A673 (cell line): Measurements from ENCODE around the gene ATP6V1A. TPM values are rescaled to one million over a fixed set of nuclear protein-coding genes. Genes with fewer than 3 reads are reported as not detected.
A peak's percentile ranks its signal among the peaks of the same experiment; 100 is the strongest.

Source experiments
- BruUV-seq: library from RNA; stranded (reverse); fragments of 400-500 nt; replicated peaks from 2 replicates; lab custom pipeline; 2021; lab: Mats Ljungman, UMichigan
- CTCF ChIA-PET: fragments of 300-600 bp; sonication (Branson Sonifier 250); formaldehyde crosslinking; loops from one replicate; lab custom pipeline; 2022; ENCODE audit warnings: antibody characterized with exemption; lab: Charles Lee
- POLR2A ChIA-PET: fragments of 300-600 bp; sonication (Branson Sonifier 250); formaldehyde crosslinking; loops from one replicate; lab custom pipeline; 2022; ENCODE audit warnings: antibody characterized with exemption; ENCODE audit not compliant: low non-redundant PET; lab: Charles Lee
- DNase-seq: peaks from one replicate; pipeline ENCODE4 v3.0.0-alpha.2; 2015; ENCODE audit warnings: low spot score
- H3K27ac ChIP-seq: fragments of 200-600 bp; sonication (generic); 2 replicates; pipeline ENCODE4 v1.5.1; 2016; ENCODE audit warnings: mixed run types, low read depth, mild to moderate bottlenecking, mixed read lengths, antibody characterized with exemption, low read length; ENCODE audit not compliant: poor library complexity, severe bottlenecking
- H3K27me3 ChIP-seq: fragments of 200-600 bp; sonication (generic); replicated peaks from 2 replicates; pipeline ENCODE4 v1.6.1; 2017; ENCODE audit warnings: mixed run types, low read depth, mild to moderate bottlenecking, mixed read lengths, antibody characterized with exemption, low read length; ENCODE audit not compliant: insufficient read depth, poor library complexity
- H3K36me3 ChIP-seq: fragments of 200-600 bp; sonication (generic); 2 replicates; pipeline ENCODE4 v1.6.1; 2016; ENCODE audit warnings: mixed run types, mild to moderate bottlenecking, mixed read lengths, antibody characterized with exemption, low read length; ENCODE audit not compliant: insufficient read depth, poor library complexity, severe bottlenecking
- H3K4me1 ChIP-seq: fragments of 200-600 bp; sonication (generic); 2 replicates; pipeline ENCODE4 v1.6.1; 2017; ENCODE audit warnings: mixed run types, mild to moderate bottlenecking, mixed read lengths, antibody characterized with exemption, low read length; ENCODE audit not compliant: insufficient read depth, poor library complexity, severe bottlenecking
- H3K4me3 ChIP-seq: fragments of 200-600 bp; sonication (generic); 2 replicates; pipeline ENCODE4 v1.5.1; 2016; ENCODE audit warnings: low read depth, mixed run types, mild to moderate bottlenecking, mixed read lengths, low read length; ENCODE audit not compliant: poor library complexity, severe bottlenecking
- H3K9me3 ChIP-seq: fragments of 200-600 bp; sonication (generic); 2 replicates; pipeline ENCODE4 v1.6.1; 2016; ENCODE audit warnings: mixed run types, low read depth, mild to moderate bottlenecking, mixed read lengths, antibody characterized with exemption, low read length; ENCODE audit not compliant: poor library complexity, severe bottlenecking
- EZH2 ChIP-seq: fragments of 200-600 bp; sonication (generic); IDR thresholded peaks from 2 replicates; pipeline ENCODE4 v1.6.1; 2017; ENCODE audit warnings: borderline replicate concordance, low read depth, mild to moderate bottlenecking, mixed read lengths, antibody characterized with exemption, low read length; ENCODE audit not compliant: poor library complexity, severe bottlenecking
- intact Hi-C: fragments of 100-400 bp; cut with micrococcal nuclease; formaldehyde crosslinking; loops from one replicate; pipeline ENCODE4 v1.10.0; 2022; ENCODE audit not compliant: unreplicated experiment
- total RNA-seq: library from RNA; stranded (reverse); gene quantifications from 2 replicates; pipeline ENCODE4 v1.2.3, GENCODE V29; 2021
- TF ChIP-seq, protein P1 (sequence below): fragments of 300-800, 200-600 bp; sonication (generic); conservative IDR thresholded peaks from 2 replicates; pipeline ENCODE4 v1.5.1; 2017; ENCODE audit warnings: low read depth, mild to moderate bottlenecking, antibody characterized with exemption, low read length, moderate library complexity, mixed read lengths

The ATP6V1A gene
- total RNA-seq, 1 experiment from 2014 or later, result 69.4 TPM

GRCh38 chr3:113698956-113699355 lies 47.9 kb upstream of the ATP6V1A start:
- POLR2A ChIA-PET, result no interaction called here
- H3K27me3 ChIP-seq, result no peaks in the 10 kb centered on the region
- intact Hi-C loops, result loop anchor here (10.0 kb wide), 1 partner anchor 184 kb away; the partner anchor contains the start of gene SPICE1
- DNase-seq, result no peak
- H3K4me3 ChIP-seq, result peak overlapping the region; percentile 7
- TF ChIP-seq, protein P1, sequence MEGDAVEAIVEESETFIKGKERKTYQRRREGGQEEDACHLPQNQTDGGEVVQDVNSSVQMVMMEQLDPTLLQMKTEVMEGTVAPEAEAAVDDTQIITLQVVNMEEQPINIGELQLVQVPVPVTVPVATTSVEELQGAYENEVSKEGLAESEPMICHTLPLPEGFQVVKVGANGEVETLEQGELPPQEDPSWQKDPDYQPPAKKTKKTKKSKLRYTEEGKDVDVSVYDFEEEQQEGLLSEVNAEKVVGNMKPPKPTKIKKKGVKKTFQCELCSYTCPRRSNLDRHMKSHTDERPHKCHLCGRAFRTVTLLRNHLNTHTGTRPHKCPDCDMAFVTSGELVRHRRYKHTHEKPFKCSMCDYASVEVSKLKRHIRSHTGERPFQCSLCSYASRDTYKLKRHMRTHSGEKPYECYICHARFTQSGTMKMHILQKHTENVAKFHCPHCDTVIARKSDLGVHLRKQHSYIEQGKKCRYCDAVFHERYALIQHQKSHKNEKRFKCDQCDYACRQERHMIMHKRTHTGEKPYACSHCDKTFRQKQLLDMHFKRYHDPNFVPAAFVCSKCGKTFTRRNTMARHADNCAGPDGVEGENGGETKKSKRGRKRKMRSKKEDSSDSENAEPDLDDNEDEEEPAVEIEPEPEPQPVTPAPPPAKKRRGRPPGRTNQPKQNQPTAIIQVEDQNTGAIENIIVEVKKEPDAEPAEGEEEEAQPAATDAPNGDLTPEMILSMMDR, result no peak
- TF ChIP-seq EZH2, result no peak
- CTCF ChIA-PET, result interaction anchor here (0.6 kb wide), 1 partner anchor 27 kb away, joined by 4 read pairs; no protein-coding TSS in a partner anchor
- no TSS peak for BruUV-seq
- H3K27ac ChIP-seq, result no peak overlapping the region
- H3K4me1 ChIP-seq, result peaks cover 12% of the 10 kb centered on the region
- H3K36me3 ChIP-seq, result no peaks in the 10 kb centered on the region
- H3K9me3 ChIP-seq, result no peaks in the 10 kb centered on the region

- BruUV-seq, result no TSS peak
- H3K36me3 ChIP-seq, result no peaks in the 10 kb centered on the region
- DNase-seq, result no peak
- H3K27me3 ChIP-seq, result no peaks in the 10 kb centered on the region
- TF ChIP-seq, protein P1, result no peak
- no peak for TF ChIP-seq EZH2
- no peak overlapping the region for H3K27ac ChIP-seq
- H3K4me1 ChIP-seq, result no peaks in the 10 kb centered on the region
- ChIA-PET POLR2A (no interaction called here), CTCF (no interaction called here)
- no peaks in the 10 kb centered on the region for H3K9me3 ChIP-seq
- intact Hi-C loops, result no loop called here
- H3K4me3 ChIP-seq, result no peak overlapping the region
These were observed 39.0 kb upstream of the ATP6V1A start for GRCh38 chr3:113707835-113708234.

- Histone ChIP-seq H3K4me3 (no peak overlapping the region), H3K27ac (no peak overlapping the region), H3K4me1 (no peaks in the 10 kb centered on the region), H3K9me3 (no peaks in the 10 kb centered on the region), H3K36me3 (peaks cover 5% of the 10 kb centered on the region), H3K27me3 (no peaks in the 10 kb centered on the region)
- ChIA-PET CTCF (no interaction called here), POLR2A (interaction anchor here (0.6 kb wide), 1 partner anchor 633 kb away, joined by 7 read pairs; no protein-coding TSS in a partner anchor)
- TF ChIP-seq, protein P1, result no peak
- TF ChIP-seq EZH2, result no peak
- DNase-seq, result no peak
- intact Hi-C loops, result no loop called here
- BruUV-seq, result no TSS peak
These were observed 34.7 kb upstream of the ATP6V1A start for GRCh38 chr3:113712129-113712528.
